ENCODE measurements around the gene PHLPP1.

- TF ChIP-seq, protein P1, sequence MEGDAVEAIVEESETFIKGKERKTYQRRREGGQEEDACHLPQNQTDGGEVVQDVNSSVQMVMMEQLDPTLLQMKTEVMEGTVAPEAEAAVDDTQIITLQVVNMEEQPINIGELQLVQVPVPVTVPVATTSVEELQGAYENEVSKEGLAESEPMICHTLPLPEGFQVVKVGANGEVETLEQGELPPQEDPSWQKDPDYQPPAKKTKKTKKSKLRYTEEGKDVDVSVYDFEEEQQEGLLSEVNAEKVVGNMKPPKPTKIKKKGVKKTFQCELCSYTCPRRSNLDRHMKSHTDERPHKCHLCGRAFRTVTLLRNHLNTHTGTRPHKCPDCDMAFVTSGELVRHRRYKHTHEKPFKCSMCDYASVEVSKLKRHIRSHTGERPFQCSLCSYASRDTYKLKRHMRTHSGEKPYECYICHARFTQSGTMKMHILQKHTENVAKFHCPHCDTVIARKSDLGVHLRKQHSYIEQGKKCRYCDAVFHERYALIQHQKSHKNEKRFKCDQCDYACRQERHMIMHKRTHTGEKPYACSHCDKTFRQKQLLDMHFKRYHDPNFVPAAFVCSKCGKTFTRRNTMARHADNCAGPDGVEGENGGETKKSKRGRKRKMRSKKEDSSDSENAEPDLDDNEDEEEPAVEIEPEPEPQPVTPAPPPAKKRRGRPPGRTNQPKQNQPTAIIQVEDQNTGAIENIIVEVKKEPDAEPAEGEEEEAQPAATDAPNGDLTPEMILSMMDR (IDR thresholded peaks at IDR 0.05): no peak
- TF ChIP-seq POLR2A (IDR thresholded peaks at IDR 0.05): no peak
Measured at GRCh38 chr18:62778976-62779869, 63.9 kb downstream of the PHLPP1 start.
